WTC11 (cell line): ENCODE data around the gene HIP1. TPM values are rescaled to one million over a fixed set of nuclear protein-coding genes. Genes with fewer than 3 reads are reported as not detected.
"Not testable (repeated sequence)": the region's sequence is repeated elsewhere in the genome, so short reads cannot be mapped to it uniquely, and the experiment has no call there.

ENCODE experiments used
- ATAC-seq: fragments of 200-7000 bp; cut with Tn5 transposase; 2 replicates; pipeline ENCODE4 v1.10.0; 2021; ENCODE audit warnings: mild to moderate bottlenecking, moderate library complexity
- CTCF ChIA-PET: fragments of 300-600 bp; sonication (Branson Sonifier 250); formaldehyde crosslinking; loops from one replicate; lab custom pipeline; 2021; ENCODE audit warnings: antibody characterized with exemption; lab: Charles Lee
- POLR2A ChIA-PET: fragments of 350-600 bp; sonication (Branson Sonifier 250); formaldehyde crosslinking; loops from one replicate; lab custom pipeline; 2021; ENCODE audit warnings: antibody characterized with exemption; lab: Charles Lee
- DNase-seq: peaks from one replicate; pipeline ENCODE4 v3.0.0; 2021; ENCODE audit warnings: low spot score
- H3K27ac Mint-ChIP-seq: 2 replicates; pipeline ENCODE4 v1.8.0; 2021; ENCODE audit warnings: mixed read lengths
- H3K27me3 Mint-ChIP-seq: 2 replicates; pipeline ENCODE4 v1.8.0; 2021; ENCODE audit warnings: low read depth, mild to moderate bottlenecking, moderate library complexity, mixed read lengths
- H3K36me3 Mint-ChIP-seq: 2 replicates; pipeline ENCODE4 v1.8.0; 2021; ENCODE audit warnings: mixed read lengths
- H3K4me1 Mint-ChIP-seq: 2 replicates; pipeline ENCODE4 v1.8.0; 2022; ENCODE audit warnings: mixed read lengths
- H3K4me3 Mint-ChIP-seq: 2 replicates; pipeline ENCODE4 v1.8.0; 2021; ENCODE audit warnings: mild to moderate bottlenecking, moderate library complexity, mixed read lengths
- H3K9me3 Mint-ChIP-seq: 2 replicates; pipeline ENCODE4 v1.8.0; 2021; ENCODE audit warnings: mixed read lengths
- E2F5 ChIP-seq: sonication (generic); formaldehyde crosslinking; IDR thresholded peaks from 2 replicates; pipeline ENCODE4 v1.8.1; 2022; ENCODE audit warnings: mild to moderate bottlenecking, moderate library complexity, missing genetic modification reagents
- ESRRA ChIP-seq: sonication (generic); formaldehyde crosslinking; IDR thresholded peaks from 2 replicates; pipeline ENCODE4 v1.8.1; 2022; ENCODE audit warnings: mild to moderate bottlenecking, missing genetic modification reagents, borderline replicate concordance
- ETV6 ChIP-seq: sonication (generic); formaldehyde crosslinking; IDR thresholded peaks from 2 replicates; pipeline ENCODE4 v1.8.1; 2022; ENCODE audit warnings: mild to moderate bottlenecking, missing genetic modification reagents
- FOXK1 ChIP-seq: sonication (generic); formaldehyde crosslinking; IDR thresholded peaks from 2 replicates; pipeline ENCODE4 v1.8.0; 2022; ENCODE audit warnings: mild to moderate bottlenecking, moderate library complexity, missing genetic modification reagents
- GABPB1 ChIP-seq: sonication (generic); formaldehyde crosslinking; IDR thresholded peaks from 2 replicates; pipeline ENCODE4 v1.8.1; 2023; ENCODE audit warnings: mild to moderate bottlenecking, missing genetic modification reagents
- MAX ChIP-seq: sonication (generic); formaldehyde crosslinking; IDR thresholded peaks from 2 replicates; pipeline ENCODE4 v1.8.0; 2022; ENCODE audit warnings: mild to moderate bottlenecking, missing genetic modification reagents
- RELA ChIP-seq: sonication (generic); formaldehyde crosslinking; IDR thresholded peaks from 2 replicates; pipeline ENCODE4 v1.8.1; 2022; ENCODE audit warnings: missing genetic modification reagents, mild to moderate bottlenecking, borderline replicate concordance
- SMAD3 ChIP-seq: sonication (generic); formaldehyde crosslinking; IDR thresholded peaks from 2 replicates; pipeline ENCODE4 v1.8.0; 2022; ENCODE audit warnings: missing genetic modification reagents, mild to moderate bottlenecking, borderline replicate concordance
- total RNA-seq: library from RNA; stranded (reverse); gene quantifications from 3 replicates; pipeline ENCODE4 v1.2.3, GENCODE V29; 2021
- TF ChIP-seq, protein P1 (sequence below): sonication (generic); formaldehyde crosslinking; IDR thresholded peaks from 2 replicates; pipeline ENCODE4 v1.8.0; 2022; ENCODE audit warnings: mild to moderate bottlenecking, missing genetic modification reagents
- TF ChIP-seq, protein P2 (sequence below): sonication (generic); formaldehyde crosslinking; IDR thresholded peaks from 2 replicates; pipeline ENCODE4 v1.8.0; 2022; ENCODE audit warnings: missing genetic modification reagents
- TF ChIP-seq, protein P3 (sequence below): sonication (generic); formaldehyde crosslinking; IDR thresholded peaks from 2 replicates; pipeline ENCODE4 v1.8.1; 2023; ENCODE audit warnings: mild to moderate bottlenecking, moderate library complexity, missing genetic modification reagents

The HIP1 gene
- total RNA-seq, 1 experiment from 2014 or later, result 75.8 TPM

GRCh38 chr7:75492020-75492419 lies 246.7 kb downstream of the HIP1 start, which contains the start of gene SPDYE5:
TSS of gene SPDYE5 (plus strand) at chr7:75492320. CDS start at chr7:75494048, 1,728 bp downstream.
- CTCF ChIA-PET, DNase-seq, POLR2A ChIA-PET, H3K36me3 Mint-ChIP-seq, H3K27ac Mint-ChIP-seq, H3K9me3 Mint-ChIP-seq, ATAC-seq, H3K4me1 Mint-ChIP-seq, H3K27me3 Mint-ChIP-seq, H3K4me3 Mint-ChIP-seq: not testable (repeated sequence)

GRCh38 chr7:75485979-75486643 lies 252.6 kb downstream of the HIP1 start, which contains the start of gene POM121C:
TSS of gene POM121C (minus strand) at chr7:75486299. CDS start at chr7:75441496, 44,803 bp downstream.
- Mint-ChIP-seq H3K27ac (peak within 1 kb of the TSS; percentile 72; the same call in 1 of the 2 replicates), H3K4me3 (peak within 1 kb of the TSS; percentile 90)
- POLR2A ChIA-PET, H3K36me3 Mint-ChIP-seq, H3K9me3 Mint-ChIP-seq, H3K4me1 Mint-ChIP-seq, H3K27me3 Mint-ChIP-seq: not testable (repeated sequence)
- CTCF ChIA-PET, result interaction anchor here (0.6 to 1.3 kb wide), 2 partner anchors 116 to 276 kb away, joined by 3 to 8 read pairs; no protein-coding TSS in a partner anchor
- DNase-seq (peak; percentile 96), ATAC-seq (peak; percentile 99)
- TF ChIP-seq FOXK1 (CRISPR knock-in tag) (peak; percentile 65), SMAD3 (peak; percentile 51; the same call in 1 of the 2 replicates), E2F5 (0 out of 2 replicates have a peak, but pooled peaks have one; percentile 36), ETV6 (peak; percentile 87), RELA (peak; percentile 40; the same call in 1 of the 2 replicates), MAX (peak; percentile 62; the same call in 1 of the 2 replicates), GABPB1 (0 out of 2 replicates have a peak, but pooled peaks have one; percentile 46), ESRRA (CRISPR knock-in tag) (0 out of 2 replicates have a peak, but pooled peaks have one; percentile 39)
- TF ChIP-seq, protein P1, sequence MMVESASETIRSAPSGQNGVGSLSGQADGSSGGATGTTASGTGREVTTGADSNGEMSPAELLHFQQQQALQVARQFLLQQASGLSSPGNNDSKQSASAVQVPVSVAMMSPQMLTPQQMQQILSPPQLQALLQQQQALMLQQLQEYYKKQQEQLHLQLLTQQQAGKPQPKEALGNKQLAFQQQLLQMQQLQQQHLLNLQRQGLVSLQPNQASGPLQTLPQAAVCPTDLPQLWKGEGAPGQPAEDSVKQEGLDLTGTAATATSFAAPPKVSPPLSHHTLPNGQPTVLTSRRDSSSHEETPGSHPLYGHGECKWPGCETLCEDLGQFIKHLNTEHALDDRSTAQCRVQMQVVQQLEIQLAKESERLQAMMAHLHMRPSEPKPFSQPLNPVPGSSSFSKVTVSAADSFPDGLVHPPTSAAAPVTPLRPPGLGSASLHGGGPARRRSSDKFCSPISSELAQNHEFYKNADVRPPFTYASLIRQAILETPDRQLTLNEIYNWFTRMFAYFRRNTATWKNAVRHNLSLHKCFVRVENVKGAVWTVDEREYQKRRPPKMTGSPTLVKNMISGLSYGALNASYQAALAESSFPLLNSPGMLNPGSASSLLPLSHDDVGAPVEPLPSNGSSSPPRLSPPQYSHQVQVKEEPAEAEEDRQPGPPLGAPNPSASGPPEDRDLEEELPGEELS (CRISPR knock-in tag), result peak; percentile 79; the same call in 1 of the 2 replicates
- TF ChIP-seq, protein P2, sequence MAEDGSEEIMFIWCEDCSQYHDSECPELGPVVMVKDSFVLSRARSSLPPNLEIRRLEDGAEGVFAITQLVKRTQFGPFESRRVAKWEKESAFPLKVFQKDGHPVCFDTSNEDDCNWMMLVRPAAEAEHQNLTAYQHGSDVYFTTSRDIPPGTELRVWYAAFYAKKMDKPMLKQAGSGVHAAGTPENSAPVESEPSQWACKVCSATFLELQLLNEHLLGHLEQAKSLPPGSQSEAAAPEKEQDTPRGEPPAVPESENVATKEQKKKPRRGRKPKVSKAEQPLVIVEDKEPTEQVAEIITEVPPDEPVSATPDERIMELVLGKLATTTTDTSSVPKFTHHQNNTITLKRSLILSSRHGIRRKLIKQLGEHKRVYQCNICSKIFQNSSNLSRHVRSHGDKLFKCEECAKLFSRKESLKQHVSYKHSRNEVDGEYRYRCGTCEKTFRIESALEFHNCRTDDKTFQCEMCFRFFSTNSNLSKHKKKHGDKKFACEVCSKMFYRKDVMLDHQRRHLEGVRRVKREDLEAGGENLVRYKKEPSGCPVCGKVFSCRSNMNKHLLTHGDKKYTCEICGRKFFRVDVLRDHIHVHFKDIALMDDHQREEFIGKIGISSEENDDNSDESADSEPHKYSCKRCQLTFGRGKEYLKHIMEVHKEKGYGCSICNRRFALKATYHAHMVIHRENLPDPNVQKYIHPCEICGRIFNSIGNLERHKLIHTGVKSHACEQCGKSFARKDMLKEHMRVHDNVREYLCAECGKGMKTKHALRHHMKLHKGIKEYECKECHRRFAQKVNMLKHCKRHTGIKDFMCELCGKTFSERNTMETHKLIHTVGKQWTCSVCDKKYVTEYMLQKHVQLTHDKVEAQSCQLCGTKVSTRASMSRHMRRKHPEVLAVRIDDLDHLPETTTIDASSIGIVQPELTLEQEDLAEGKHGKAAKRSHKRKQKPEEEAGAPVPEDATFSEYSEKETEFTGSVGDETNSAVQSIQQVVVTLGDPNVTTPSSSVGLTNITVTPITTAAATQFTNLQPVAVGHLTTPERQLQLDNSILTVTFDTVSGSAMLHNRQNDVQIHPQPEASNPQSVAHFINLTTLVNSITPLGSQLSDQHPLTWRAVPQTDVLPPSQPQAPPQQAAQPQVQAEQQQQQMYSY (CRISPR knock-in tag), result peak; percentile 75
- TF ChIP-seq, protein P3, sequence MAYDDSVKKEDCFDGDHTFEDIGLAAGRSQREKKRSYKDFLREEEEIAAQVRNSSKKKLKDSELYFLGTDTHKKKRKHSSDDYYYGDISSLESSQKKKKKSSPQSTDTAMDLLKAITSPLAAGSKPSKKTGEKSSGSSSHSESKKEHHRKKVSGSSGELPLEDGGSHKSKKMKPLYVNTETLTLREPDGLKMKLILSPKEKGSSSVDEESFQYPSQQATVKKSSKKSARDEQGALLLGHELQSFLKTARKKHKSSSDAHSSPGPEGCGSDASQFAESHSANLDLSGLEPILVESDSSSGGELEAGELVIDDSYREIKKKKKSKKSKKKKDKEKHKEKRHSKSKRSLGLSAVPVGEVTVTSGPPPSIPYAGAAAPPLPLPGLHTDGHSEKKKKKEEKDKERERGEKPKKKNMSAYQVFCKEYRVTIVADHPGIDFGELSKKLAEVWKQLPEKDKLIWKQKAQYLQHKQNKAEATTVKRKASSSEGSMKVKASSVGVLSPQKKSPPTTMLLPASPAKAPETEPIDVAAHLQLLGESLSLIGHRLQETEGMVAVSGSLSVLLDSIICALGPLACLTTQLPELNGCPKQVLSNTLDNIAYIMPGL (CRISPR knock-in tag), result peak; percentile 48; the same call in 1 of the 2 replicates

DNA sequence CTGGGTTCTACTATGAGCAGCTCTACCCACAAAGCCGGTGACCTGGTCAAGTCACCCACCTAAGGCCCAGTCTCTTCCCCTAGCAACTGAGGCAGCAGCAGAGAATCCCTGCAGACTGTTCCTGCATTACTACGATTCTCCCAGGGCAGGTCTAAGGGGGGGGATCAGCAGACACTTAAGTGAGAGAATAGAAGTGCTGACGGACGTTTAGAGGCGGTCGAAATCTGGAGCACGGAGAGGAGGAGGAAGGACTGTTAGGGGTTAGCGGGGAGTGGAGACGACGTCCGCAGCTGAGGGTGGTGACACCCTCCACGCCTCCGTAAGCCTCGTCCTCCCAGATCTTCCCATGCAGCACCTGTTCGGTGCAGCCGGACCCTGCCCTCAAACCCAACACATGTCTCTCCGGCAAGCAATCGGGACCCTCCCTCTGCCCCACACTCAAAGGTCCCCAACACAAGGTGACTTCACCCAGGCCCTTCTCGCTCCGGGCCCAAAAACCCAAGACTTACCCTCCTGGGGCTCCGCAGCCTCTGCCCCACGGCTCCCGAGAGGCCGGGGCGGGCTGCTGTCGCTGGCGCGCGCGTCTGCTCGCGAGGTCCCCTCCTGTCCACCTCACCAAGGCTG lies 253.3 kb downstream of the HIP1 start:
- POLR2A ChIA-PET, H3K27ac Mint-ChIP-seq, ATAC-seq, H3K9me3 Mint-ChIP-seq, DNase-seq, H3K27me3 Mint-ChIP-seq, H3K36me3 Mint-ChIP-seq, H3K4me1 Mint-ChIP-seq: not testable (repeated sequence)
- CTCF ChIA-PET, result interaction anchor here (1.3 kb wide), 1 partner anchor 277 kb away, joined by 8 read pairs; no protein-coding TSS in a partner anchor
- peak overlapping the region; percentile 90 for H3K4me3 Mint-ChIP-seq

Other genes with a start within 250 kb of the HIP1 start
- not detected in 3 replicates for gene SPDYE5, start 246.6 kb downstream of the HIP1 start, total RNA-seq
- 9.8 to 19.5 TPM (median 18.5 TPM) in 3 replicates for gene CCL26, start 33.3 kb upstream of the HIP1 start, total RNA-seq
- gene CCL24, start 74.9 kb upstream of the HIP1 start, total RNA-seq, result not detected in 3 replicates
- 31.4 to 35.5 TPM (median 34.3 TPM) in 3 replicates for gene RHBDD2, start 140.1 kb upstream of the HIP1 start, total RNA-seq
- gene POR, start 176.2 kb upstream of the HIP1 start, total RNA-seq, result 151 to 178 TPM (median 169 TPM) in 3 replicates